Iris pigment epithelial cell (primary cell): ENCODE measurements around the gene KCNG2.

Source experiments
- DNase-seq: peaks from one replicate; pipeline ENCODE4 v3.0.0-alpha.2; 2011; ENCODE audit warnings: low read depth

The KCNG2 gene

DNA sequence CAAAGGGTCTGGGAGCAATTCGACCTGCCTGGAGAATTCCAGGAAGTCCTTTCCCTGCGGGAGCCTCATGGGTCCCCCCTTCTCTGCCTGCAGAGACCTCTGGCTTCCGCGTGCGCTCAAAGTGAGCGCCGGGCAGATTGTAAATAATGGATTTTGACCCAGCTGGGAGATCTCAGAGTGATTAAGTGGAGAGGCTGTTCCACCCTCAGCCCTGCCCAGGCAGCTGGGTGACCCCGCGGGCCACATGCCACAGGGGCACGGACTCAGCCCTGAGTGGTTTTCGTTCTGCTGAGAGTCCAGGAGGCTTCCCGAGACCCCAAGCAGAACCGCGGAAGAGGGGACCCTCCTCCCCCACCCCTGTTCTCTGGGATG is 1.2 kb downstream of the KCNG2 start:
- DNase-seq: peak; percentile 49

- DNase-seq: no peak
Measured at GRCh38 chr18:79799619-79800370, 2.1 kb downstream of the KCNG2 start.

DNA sequence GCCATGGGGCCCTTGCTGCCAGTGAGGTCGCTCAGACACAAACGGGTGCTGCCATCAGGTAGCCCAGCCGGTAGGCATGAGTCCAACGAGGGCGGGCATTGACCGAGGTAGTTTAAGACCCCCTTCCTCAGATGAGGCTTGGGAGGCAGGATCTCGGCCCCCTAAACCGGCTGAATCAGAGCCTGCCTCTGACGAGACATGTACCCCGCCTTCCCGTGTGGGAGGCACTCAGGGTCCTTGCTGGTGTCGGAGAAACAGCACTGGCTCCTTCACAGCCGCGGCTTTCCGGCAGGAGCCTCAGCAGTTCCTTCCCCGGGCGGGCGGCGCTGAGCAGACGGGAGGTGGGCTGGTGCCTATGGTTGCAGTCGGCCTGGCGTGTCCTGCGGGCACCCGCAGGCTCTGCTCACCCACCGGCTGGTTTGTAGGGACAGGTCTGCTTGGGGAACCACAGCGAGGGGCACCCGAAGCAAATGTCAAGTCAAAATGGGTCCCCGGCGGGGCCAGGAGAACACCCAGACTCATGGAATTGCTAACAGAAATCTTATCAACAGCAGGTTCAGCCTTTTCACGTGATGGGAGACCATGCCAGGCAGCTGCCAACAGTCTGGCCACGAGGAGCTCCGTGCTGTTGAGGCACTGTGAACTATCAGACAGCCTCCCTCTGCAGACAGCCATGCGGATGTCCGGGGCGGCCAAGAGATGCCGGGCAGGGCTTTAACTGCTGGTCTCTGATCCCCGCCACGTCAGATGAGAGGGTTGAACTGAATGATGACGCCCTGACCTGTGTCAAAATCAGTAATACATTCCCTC is 2.8 kb downstream of the KCNG2 start:
- DNase-seq: no peak

GRCh38 chr18:79801217-79801616 is 3.5 kb downstream of the KCNG2 start:
- no peak for DNase-seq

DNA sequence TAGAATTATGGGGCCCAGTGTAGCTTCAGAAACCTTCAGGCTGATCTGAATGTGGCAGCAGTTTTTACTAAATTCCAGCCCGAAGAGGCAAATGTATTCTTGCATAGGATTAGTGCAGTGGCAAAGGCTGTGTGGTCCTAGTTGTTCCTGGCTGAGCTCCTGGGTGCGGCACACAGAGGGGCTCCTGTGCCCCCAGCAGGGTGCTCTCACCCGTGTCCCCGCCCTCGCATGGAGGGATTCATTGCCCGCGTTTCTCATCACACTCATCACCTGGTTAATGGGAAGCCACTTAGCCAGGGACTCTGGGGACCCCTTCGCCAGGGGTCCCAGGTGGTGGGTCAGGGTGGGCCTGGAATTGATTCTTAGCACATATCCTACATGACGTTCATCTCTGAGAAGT is 3.9 kb downstream of the KCNG2 start:
- DNase-seq: no peak

- DNase-seq: no peak
Measured at GRCh38 chr18:79802298-79802697, 4.6 kb downstream of the KCNG2 start.

DNA sequence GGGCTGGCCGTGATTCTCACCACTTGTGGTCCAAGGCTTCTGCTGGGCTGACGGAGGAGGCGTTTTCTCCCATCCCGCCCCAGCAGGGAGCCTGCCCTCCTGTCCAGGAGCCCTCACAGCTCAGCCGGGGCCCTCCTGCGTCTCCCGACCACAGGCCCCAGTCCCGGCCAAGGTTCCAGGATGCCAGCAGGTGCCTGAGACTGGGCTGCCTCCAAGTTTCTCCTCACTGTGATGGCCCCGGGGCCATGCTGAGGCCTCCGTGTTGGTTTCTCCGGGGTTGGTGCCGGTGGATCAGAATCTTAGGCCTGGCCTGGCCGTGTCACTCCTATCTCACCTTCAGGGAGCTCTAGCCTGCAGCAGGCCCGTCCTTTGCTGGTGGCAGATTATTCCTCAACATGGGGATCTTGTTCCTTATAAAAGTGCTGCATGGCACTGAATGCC is 5.9 kb downstream of the KCNG2 start:
- DNase-seq: no peak

DNA sequence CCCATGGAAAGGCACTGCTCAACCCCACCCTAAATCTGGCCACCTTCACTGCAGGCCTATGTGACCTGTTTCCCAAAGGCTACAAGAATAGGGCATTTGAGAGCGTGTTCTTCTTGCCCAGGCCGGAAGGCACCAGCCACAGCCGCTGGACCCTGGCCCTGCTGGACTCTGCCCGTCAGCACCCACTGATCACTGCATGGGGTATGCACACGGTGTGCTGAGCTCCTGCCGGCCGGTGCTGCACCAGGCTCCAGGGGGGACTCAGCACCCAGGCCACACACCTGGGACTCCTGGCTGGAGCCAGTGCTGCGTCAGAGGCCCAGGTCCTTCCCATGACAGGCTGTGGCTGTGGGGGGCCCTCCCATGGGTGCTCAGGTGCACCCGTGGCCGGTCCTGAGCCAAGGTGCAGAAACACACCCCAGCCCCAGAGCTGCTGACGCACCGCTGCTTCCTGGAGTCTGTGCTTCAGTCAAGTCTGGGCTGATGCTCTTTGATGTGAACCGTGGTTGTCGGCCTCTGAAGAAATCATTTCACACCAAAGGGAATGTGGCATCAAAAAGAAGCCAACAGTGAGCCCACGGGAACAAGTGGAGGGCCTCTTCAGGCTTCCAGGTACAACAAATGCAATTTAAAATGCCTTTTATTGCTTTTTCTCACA is 6.5 kb downstream of the KCNG2 start:
- no peak for DNase-seq

DNA sequence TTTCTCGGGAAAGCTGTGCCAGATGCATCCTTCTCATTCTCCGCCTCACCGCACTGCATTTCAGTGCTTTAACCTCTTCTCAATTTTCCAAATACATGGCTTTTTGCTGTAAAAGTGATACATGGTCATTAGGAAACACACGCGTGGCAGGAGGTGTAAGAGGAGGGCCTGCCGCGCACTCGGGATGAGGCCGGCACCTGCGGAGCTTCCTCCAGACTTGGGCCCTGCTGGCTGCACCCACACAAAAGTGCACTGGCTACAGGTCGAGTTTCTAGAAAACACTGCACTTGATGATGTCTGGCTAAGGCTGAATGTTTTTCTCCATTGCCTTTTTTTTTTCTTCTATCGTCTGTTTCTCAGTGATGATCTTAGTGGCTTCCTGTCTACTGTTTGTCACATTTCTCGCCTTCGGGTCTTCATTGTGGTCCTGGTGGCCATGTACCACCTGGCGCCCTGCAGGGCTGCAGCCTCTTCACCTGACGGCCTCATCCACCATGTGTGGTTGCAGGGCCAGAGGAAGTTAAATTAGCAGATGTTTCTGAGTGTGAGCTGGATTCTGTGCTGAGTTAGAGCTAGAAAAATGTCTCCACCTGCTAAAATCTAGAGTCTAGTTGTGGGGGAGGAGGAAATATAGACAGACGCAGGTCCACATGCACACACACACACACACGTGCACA is 7.6 kb downstream of the KCNG2 start:
- DNase-seq: no peak

DNA sequence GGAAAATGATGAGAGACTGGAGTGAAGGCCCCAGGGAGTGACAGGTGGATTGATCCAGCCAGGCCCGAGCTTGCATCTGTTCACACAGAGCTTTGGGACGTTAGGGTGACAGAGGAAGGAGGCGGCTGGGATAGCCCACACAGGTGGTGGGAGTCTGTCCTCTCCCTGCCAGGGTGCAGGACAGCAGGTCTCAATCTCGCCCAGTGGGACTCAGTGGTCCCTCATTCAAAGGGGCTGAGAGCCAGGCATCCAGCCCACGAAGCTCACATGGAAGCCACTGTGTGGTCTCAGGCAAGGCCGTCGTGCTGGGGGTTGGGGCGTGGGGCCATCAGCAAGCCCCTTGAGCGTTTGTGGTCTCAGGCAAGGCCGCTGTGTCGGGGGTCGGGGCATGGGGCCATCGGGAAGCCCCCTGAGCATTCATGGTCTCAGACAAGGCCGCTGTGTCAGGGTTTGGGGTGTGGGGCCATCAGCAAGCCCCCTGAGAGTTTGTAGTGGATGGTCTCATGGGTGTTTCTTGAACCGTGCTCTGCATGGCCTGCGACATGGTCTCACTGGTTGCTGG is 8.3 kb downstream of the KCNG2 start:
- DNase-seq: no peak

GRCh38 chr18:79806976-79807841 is 9.5 kb downstream of the KCNG2 start:
- no peak for DNase-seq

DNA sequence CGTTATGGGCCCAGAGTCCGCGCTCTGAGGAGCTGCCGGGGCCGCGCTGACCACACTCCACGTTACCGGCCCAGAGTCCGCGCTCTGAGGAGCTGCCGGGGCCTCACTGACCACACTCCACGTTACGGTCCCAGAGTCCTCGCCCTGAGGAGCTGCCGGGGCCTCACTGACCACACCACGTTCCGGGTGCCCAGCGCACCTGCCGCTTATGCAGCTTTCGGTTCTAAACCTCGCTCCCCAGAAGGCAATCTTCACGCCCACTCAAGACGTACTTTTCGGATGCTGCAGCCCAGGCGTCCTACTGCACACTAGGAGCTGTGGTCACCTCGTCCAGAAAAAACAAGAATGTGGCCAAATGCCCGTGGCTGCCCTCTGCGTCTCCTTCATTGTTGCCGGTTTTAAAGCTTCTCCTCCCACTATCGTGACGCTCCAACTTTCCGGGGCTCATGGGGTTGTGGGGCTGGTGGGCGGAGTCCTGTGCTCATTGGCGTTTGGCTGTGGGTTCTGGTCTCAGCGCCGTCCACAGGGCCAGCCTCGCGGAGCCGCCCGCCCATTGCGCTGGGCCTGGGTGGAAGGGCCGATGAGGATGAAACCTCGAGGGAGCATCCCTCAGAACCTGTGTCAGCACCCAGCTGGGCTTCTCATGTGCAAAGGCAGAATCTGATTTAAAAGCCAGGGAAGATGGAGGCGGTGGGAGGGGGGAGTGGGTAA is 11.9 kb downstream of the KCNG2 start:
- DNase-seq: no peak

DNA sequence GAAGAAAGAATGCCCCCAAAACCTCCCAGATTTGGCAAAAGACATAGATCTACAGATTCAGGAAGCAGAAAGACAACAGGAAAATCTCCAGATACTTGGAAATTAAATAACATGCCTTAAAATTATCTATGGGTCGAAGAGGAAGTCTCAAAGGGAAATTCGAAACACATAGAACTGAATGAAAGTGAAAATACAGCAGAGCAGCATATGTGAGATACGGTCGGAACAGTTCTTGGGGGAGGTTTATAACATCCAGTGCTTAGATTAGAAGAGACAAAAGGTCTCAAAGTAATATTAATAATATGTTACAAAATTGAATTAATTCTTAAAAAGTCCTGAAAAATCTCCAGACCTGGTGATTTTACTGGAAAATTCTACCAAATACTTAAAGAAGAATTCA is 14.3 kb downstream of the KCNG2 start:
- no peak for DNase-seq

DNA sequence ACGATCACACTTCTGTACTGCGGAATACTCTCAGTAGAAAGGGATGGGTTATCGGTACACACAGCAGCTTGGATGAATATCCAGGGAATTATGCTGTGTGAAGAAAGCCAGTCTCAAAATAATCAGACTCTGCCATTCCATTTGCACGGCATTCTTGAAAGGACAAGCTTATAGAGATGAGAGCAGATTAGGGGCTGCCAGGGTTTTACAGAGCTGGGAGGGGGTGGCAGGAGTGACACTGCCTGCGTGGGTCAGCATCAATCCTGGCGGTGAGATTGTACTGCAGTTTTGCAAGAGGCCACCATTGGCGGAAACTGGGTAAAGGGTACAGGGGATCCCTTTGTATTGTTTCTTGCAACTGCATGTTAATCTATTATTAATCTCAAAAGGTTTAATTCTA is 16.6 kb downstream of the KCNG2 start:
- DNase-seq: no peak

- no peak for DNase-seq
Measured at GRCh38 chr18:79815657-79816056, 17.9 kb downstream of the KCNG2 start.

DNA sequence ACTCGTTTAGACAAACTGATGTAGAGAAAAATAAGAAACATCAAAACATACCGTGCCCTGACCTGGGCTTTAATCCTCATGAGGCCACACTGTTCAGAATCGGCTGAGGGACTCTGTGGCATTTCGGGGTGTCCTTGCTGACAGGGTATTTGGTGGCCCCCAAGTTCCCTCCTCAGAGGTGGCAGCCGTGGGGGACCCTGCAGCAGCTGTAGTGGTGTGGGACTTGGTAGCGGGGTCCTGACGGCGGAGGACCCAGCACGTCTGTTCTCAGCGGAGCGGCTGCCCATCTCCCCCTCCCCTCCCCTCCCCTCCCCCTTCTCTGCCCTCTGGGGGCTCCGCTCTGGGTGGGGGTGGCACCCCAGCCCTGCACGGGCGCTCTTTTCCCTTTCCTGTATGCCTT is 18.4 kb downstream of the KCNG2 start:
- DNase-seq: no peak

DNA sequence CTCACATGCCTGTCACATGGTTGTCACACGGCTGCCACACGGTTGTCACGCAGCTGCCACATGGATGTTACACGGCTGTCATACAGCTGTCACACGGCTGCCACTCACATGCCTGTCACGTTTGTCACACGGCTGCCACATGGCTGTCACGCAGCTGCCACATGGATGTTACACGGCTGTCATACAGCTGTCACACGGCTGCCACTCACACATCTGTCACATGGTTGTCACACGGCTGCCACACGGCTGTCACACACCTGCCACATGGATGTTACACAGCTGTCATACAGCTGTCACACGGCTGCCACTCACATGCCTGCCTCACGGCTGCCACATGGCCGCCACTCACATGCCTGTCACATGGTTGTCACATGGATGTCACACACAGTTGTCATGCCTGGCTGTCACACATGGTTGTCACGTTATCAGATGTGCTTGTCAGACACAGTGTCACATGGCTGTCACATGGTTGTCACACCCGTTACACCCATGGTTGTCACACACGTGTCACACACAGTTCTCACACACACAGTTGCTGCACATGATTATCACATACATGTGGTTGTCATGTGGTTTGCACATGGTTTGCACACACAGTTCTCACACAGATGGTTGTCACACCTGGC is 19.4 kb downstream of the KCNG2 start:
- no peak for DNase-seq

GRCh38 chr18:79817607-79817998 is 19.9 kb downstream of the KCNG2 start:
- DNase-seq: no peak

- DNase-seq: peak; percentile 37
Measured at GRCh38 chr18:79818036-79818435, 20.3 kb downstream of the KCNG2 start.

DNA sequence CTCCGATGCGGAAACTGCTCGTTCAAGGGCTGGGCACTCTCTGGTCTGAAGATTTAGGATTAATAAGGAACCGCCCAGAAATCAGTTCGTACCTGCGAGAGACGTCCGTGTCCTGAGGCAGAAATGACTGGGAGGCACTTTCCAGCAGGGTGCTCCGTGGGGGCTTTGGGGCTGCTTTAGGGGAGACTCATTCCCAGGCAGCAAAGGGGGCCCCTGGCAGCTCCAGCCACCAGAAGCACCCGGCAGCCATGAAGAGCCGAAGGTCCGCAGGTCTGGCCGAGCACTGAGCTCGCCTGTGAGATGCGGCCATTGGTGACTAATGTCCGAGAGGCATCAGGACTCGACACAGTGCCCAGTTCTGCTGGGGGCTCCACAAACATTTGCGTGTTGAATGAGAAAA is 20.9 kb downstream of the KCNG2 start:
- no peak for DNase-seq
